Peyer's patch (tissue), 4 donors: ENCODE data around the gene INSRR. TPM values are rescaled to one million over a fixed set of nuclear protein-coding genes. Genes with fewer than 3 reads are reported as not detected.

Experiments used
- DNase-seq, 3 donors: peaks; one replicate each; pipeline ENCODE4 v3.0.0-alpha.2; 2017 to 2019
- H3K27ac ChIP-seq, 4 donors: fragments of 200-600 bp; sonication (generic); one replicate each; pipeline ENCODE4 v1.5.1; 2016 to 2019
- H3K27me3 ChIP-seq, 2 donors: fragments of 200-600 bp; sonication (generic); one replicate each; pipeline ENCODE4 v1.5.1; 2019
- H3K36me3 ChIP-seq, 3 donors: fragments of 200-600 bp; sonication (generic); one replicate each; pipeline ENCODE4 v1.5.1; 2016 to 2019
- H3K4me1 ChIP-seq, 4 donors: fragments of 200-600 bp; sonication (generic); one replicate each; pipeline ENCODE4 v1.5.1; 2016 to 2019
- H3K4me3 ChIP-seq, 4 donors: fragments of 200-600 bp; sonication (generic); 1 replicate in 3 of 4; 2 replicates in 1 of 4; pipeline ENCODE4 v1.5.1; 2016 to 2019; ENCODE audit warnings: mild to moderate bottlenecking in 1 of 4
- H3K9me3 ChIP-seq, 4 donors: fragments of 200-600 bp; sonication (generic); one replicate each; pipeline ENCODE4 v1.5.1; 2016 to 2019; ENCODE audit warnings: mild to moderate bottlenecking in 1 of 4
- POLR2A ChIP-seq, 2 donors: fragments of 450-650 bp; IDR thresholded peaks; one replicate each; pipeline ENCODE4 v1.5.1; 2017; ENCODE audit warnings: antibody characterized with exemption in 2 of 2, mild to moderate bottlenecking in 2 of 2, moderate library complexity in 2 of 2
- total RNA-seq, 4 donors: library from RNA; depleted of rRNA; stranded (reverse); fragments of >200 nt; gene quantifications; one replicate each; pipeline ENCODE4 v1.1.0, GENCODE V29; 2016
- TF ChIP-seq, protein P1 (sequence below), 6 experiments: fragments of 450-650 bp in 4 of 6; fragments of 200-600 bp in 2 of 6; sonication (generic) in 1 of 6; IDR thresholded peaks; one replicate each; pipeline ENCODE4 v1.5.1; 2017 to 2019; ENCODE audit warnings: antibody characterized with exemption in 6 of 6, mild to moderate bottlenecking in 3 of 6, moderate library complexity in 1 of 6

The INSRR gene
- total RNA-seq, 4 donors from 2014 or later = not detected

DNA sequence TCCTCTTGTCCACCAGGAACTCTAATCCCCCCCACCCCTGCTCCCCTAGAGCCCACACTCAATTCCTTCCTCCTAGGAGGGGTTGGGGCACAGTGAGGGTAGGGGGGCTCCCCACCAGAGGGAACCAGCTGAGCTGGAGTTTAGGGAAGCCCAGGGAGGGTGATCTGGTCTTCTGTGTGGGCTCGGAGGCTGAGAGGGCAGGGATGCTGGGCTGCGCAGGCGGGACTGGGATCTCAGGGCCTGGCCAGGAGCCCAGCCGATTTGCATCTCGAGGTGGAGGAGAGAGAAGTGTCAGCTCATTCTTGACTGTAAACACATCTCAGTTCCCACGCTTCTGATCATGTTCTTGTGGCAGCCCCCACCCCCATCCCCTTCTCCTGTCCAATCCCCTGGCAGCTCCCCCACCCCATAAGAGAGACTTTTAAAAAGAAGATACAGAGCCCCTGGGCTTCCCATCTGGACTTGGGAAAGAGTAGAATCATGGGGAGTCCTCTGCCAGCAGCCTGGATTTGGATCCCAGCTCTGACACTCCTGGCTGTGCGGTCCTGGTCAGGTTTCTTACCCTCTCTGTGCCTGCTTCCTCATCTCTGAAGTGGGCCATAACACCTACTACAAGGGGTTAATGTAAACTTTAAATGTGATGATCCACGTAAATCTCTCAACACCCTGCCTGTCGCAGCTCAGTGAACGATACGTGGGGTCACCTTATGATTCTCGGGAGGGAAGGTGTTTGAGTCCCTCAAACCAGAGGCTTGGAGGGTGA, 41.2 kb upstream of the INSRR start:
- H3K27ac ChIP-seq = no peak overlapping the region
- no peak for TF ChIP-seq POLR2A (IDR thresholded peaks at IDR 0.05)
- TF ChIP-seq, protein P1, sequence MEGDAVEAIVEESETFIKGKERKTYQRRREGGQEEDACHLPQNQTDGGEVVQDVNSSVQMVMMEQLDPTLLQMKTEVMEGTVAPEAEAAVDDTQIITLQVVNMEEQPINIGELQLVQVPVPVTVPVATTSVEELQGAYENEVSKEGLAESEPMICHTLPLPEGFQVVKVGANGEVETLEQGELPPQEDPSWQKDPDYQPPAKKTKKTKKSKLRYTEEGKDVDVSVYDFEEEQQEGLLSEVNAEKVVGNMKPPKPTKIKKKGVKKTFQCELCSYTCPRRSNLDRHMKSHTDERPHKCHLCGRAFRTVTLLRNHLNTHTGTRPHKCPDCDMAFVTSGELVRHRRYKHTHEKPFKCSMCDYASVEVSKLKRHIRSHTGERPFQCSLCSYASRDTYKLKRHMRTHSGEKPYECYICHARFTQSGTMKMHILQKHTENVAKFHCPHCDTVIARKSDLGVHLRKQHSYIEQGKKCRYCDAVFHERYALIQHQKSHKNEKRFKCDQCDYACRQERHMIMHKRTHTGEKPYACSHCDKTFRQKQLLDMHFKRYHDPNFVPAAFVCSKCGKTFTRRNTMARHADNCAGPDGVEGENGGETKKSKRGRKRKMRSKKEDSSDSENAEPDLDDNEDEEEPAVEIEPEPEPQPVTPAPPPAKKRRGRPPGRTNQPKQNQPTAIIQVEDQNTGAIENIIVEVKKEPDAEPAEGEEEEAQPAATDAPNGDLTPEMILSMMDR (IDR thresholded peaks at IDR 0.05) = no peak

DNA sequence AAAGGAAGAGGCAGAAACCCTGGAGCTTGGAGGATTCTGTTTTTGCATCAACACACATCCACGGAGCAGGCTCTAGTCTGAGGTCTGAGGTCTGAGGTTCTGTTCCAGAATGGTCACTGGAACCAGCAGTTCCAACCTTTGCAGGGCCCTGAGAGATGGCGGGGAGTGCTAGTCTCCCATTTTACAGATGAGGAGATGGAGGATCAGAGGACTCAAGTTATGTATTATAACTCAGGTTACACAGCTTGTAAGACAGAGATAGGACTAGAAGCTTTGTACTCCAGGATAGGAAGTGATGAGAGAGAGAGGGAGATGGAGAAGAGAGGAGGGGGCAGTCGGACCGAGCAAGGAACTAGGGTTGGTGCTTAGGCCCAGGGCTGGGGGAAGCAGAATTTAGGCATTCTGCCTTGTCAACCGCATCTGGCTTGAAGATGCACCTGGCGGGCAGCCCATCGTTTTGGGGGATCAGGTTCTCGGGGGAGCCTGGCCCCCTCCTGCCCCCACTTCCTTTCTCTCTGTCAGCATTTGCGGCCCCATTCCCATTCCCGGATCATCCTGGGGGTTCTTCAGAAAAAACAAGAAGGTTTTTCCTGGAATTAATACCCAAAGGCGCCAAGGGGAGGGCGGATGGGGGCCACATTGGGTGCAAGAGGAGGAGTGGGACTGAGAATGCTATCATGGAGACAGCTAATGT, 40.2 kb upstream of the INSRR start:
- Histone ChIP-seq H3K9me3 (no peaks in the 10 kb centered on the region), H3K27ac (no peak overlapping the region), H3K4me1 (peaks cover 0 to 17% (median 0%) of the 10 kb centered on the region in 4 donors), H3K4me3 (no peak overlapping the region), H3K27me3 (peaks cover 0 to 1% of the 10 kb centered on the region in 2 donors), H3K36me3 (no peaks in the 10 kb centered on the region)
- DNase-seq = no peak
- no peak for TF ChIP-seq POLR2A (IDR thresholded peaks at IDR 0.05)
- TF ChIP-seq, protein P1 (IDR thresholded peaks at IDR 0.05) = no peak

More for the DNA sequence above, 41.2 kb upstream of the INSRR start:
- H3K4me3 ChIP-seq = no peak overlapping the region
- no peaks in the 10 kb centered on the region for H3K27me3 ChIP-seq
- no peaks in the 10 kb centered on the region for H3K9me3 ChIP-seq
- H3K4me1 ChIP-seq = peaks cover 0 to 17% (median 0%) of the 10 kb centered on the region in 4 donors
- no peaks in the 10 kb centered on the region for H3K36me3 ChIP-seq
- DNase-seq = no peak

DNA sequence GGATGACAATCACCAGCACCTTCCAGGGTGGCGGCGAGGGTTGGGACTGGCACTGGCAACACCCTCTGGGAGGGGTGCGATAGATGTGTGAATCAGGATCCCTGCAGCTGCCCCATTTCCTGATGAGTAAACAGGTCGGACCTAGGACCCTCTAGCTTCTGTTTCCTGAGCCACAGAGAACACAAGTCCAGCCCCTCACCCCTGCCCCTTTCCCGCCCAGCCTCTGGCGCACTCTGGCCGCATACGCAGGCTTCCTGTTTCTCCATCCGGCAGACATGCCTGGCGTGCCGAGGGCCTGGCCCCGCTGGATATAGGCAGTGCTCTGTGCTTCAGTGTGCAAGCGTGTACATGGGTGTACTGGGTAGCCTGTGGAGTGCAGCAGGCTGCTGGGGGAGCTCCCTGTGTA, 39.2 kb upstream of the INSRR start:
- no peak for TF ChIP-seq POLR2A (IDR thresholded peaks at IDR 0.05)
- TF ChIP-seq, protein P1 (IDR thresholded peaks at IDR 0.05) = no peak
- no peaks in the 10 kb centered on the region for H3K9me3 ChIP-seq
- H3K4me1 ChIP-seq = peaks cover 0 to 21% (median 4%) of the 10 kb centered on the region in 4 donors
- H3K36me3 ChIP-seq = no peaks in the 10 kb centered on the region
- H3K4me3 ChIP-seq = no peak overlapping the region
- peak overlapping the region in 2 of 4 donors; percentile 59 to 65 for H3K27ac ChIP-seq
- no peak for DNase-seq
- peaks cover 0 to 11% of the 10 kb centered on the region in 2 donors for H3K27me3 ChIP-seq

DNA sequence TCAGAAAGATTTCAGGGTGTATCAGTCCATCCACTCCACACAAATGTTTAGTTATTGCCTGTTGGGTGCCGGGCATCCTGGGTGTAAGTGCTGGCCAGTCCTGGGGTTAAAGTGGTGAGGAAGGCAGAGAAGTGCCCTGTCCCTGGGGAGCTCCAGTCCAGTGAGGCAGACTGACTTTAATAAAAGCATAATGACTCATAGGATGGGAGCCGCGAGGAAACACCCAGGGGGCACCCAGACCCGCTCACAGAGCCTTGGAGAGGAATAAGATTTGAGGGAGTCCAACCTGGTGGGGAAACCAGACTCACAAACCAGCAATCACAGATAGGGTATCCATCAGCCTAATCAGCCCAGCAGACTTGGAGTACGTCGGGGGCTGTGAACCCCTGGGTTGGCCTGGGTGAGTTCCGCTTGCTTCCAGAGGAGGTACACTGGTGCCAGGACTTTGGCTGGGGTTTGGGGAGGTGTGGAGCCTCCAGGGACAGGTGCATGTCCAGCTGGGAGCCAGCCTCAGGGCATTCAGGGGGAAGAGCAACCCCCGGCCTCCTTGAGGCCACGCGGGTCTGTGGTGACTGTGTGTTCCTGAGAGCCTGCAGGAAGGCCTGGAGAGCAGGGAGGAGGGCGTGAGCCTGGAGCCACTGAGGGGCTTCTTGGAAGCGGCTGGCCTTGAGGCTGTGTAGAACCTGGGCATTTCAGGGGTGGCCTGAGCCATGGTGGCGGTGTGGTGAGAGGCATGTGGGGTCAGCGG, 38.3 kb upstream of the INSRR start:
- no peak for DNase-seq
- Histone ChIP-seq H3K4me3 (no peak overlapping the region), H3K4me1 (peaks cover 0 to 28% (median 4%) of the 10 kb centered on the region in 4 donors), H3K36me3 (no peaks in the 10 kb centered on the region), H3K27ac (peak overlapping the region in 2 of 4 donors; percentile 59 to 65), H3K9me3 (no peaks in the 10 kb centered on the region), H3K27me3 (peaks cover 0 to 13% of the 10 kb centered on the region in 2 donors)
- TF ChIP-seq POLR2A (IDR thresholded peaks at IDR 0.05) = no peak
- TF ChIP-seq, protein P1 (IDR thresholded peaks at IDR 0.05) = no peak

DNA sequence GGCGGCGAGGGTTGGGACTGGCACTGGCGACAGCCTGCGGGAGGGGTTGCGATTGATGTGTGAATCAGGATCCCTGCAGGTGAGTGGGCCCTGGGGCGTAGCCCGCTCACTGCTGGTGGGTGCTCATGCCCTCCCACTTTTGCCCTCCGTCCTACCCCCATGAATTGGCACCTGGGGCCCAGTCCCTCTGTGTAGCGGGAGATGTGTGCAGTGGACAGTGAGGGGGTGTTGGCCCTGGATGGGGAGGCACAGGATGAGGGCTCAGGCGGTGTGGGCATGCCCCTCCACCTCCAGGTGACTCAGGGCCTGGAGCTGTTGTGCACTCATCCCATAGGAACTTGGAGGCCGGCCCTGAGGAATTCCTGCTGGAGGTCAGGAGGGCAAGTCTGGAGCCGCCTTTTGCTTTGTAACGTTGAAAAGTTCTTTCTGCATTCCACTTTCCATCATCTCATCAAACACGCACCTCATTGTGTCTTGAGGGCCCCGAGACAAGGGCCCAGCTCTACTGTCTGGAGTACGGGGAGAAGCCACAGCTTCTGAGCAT, 37.6 kb upstream of the INSRR start:
- no peaks in the 10 kb centered on the region for H3K9me3 ChIP-seq
- peaks cover 0 to 28% (median 4%) of the 10 kb centered on the region in 4 donors for H3K4me1 ChIP-seq
- TF ChIP-seq POLR2A (IDR thresholded peaks at IDR 0.05) = no peak
- TF ChIP-seq, protein P1 (IDR thresholded peaks at IDR 0.05) = no peak
- H3K36me3 ChIP-seq = no peaks in the 10 kb centered on the region
- H3K27me3 ChIP-seq = peaks cover 0 to 13% of the 10 kb centered on the region in 2 donors
- peak overlapping the region in 2 of 4 donors; percentile 43 to 59 for H3K27ac ChIP-seq
- DNase-seq = no peak
- H3K4me3 ChIP-seq = no peak overlapping the region
